ENCODE measurements around the gene TINAGL1.

TINAGL1 gene

GRCh38 chr1:31569596-31570173 lies 6.6 kb upstream of the TINAGL1 start:
- DNase-seq = no peak

- DNase-seq = no peak
Observed at GRCh38 chr1:31570228-31570627, 6.1 kb upstream of the TINAGL1 start.

- no peak for DNase-seq
Observed at GRCh38 chr1:31570906-31571305, 5.4 kb upstream of the TINAGL1 start.

GRCh38 chr1:31571340-31572295 lies 4.7 kb upstream of the TINAGL1 start:
- DNase-seq = no peak

GRCh38 chr1:31572323-31573104 lies 3.8 kb upstream of the TINAGL1 start:
- no peak for DNase-seq

- DNase-seq = no peak
Observed at GRCh38 chr1:31573261-31573660, 3.1 kb upstream of the TINAGL1 start.

GRCh38 chr1:31574749-31575368 lies 1.5 kb upstream of the TINAGL1 start:
- DNase-seq = no peak

- no peak for DNase-seq
Observed at GRCh38 chr1:31575369-31576140, 760 bp upstream of the TINAGL1 start.

GRCh38 chr1:31576743-31577455 lies 584 bp downstream of the TINAGL1 start:
- no peak for DNase-seq

GRCh38 chr1:31577515-31578192 lies 1.3 kb downstream of the TINAGL1 start:
- DNase-seq = no peak

- DNase-seq = no peak
Observed at GRCh38 chr1:31579374-31579773, 3.1 kb downstream of the TINAGL1 start.

GRCh38 chr1:31580513-31580870 lies 4.2 kb downstream of the TINAGL1 start:
- DNase-seq = no peak

GRCh38 chr1:31580891-31581603 lies 4.7 kb downstream of the TINAGL1 start:
- DNase-seq = no peak

- no peak for DNase-seq
Observed at GRCh38 chr1:31581821-31582810, 5.8 kb downstream of the TINAGL1 start.

- DNase-seq = no peak
Observed at GRCh38 chr1:31583082-31583994, 7.0 kb downstream of the TINAGL1 start.

GRCh38 chr1:31583995-31584868 lies 7.9 kb downstream of the TINAGL1 start:
- DNase-seq = no peak
